GOT3 (cell line): Measurements from ENCODE around the gene SHF.

Experiments
- DNase-seq: peaks from one replicate; lab custom pipeline; 2025; ENCODE audit warnings: mixed read lengths; lab: John Stamatoyannopoulos, UW

Gene SHF

GRCh38 chr15:45199136-45199810, 11.5 kb upstream of the SHF start:
- DNase-seq = no peak

GRCh38 chr15:45198337-45199135, 10.8 kb upstream of the SHF start:
- DNase-seq = peak; percentile 84

GRCh38 chr15:45197512-45197911, 9.7 kb upstream of the SHF start:
- no peak for DNase-seq

DNA sequence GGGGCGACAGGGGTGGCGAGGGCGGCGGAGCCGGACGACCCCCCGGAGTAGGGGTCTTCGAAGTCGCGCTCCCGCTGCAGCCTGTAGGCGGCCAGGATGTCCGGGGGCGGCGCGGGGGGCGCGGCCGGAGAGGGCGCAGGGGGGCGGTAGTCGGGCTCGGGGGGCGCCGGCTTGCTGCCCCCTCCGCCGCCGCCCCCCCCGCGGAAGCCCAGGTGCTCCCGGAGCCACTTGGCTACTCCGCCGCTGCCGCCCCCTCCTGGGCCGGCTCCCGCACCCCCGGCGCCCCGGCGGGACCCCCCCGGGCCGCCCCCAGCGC, 230 bp downstream of the SHF start:
- no peak for DNase-seq

GRCh38 chr15:45186771-45187577, 792 bp downstream of the SHF start:
- DNase-seq = no peak

DNA sequence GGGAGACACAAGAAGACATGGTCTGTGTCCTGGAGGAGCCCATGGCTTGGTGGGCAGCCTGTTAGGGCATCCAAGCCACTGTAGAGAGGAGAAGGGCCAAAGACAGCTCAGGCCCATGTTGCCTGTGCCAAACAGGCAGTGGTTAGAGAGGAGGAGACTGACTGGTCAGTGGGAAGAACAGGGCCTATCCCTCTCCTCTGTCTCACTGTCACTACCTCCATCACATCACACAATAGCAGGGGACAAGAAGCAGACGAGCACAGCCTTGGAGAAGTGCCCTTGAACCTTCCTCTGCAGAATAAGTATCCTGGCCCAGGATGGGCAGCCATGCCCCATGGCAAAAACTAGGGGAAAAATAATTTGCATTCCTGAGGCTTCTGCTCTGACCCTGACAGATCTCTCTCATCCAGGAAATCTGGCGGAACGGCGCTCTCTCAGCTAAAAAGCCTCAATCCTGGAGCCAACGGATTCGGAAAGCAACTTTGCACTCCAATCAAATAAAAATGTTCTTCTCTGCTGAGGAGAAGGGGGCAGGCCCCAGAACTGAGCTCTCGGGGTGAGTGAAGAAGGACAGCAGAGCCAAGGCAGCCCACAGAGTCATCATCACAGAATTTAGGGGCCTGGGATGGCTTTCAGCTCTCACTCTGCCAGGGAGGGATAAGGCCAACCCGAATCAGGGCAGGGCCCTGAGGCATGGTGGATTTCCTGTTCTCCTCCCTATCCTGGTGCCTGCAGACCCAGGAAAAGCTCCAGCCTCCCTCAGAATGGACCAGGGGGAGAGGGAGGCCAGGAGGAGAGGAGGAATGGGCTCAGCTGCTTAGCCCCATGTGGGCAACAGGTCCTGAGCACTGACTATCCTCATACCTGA, 1.6 kb downstream of the SHF start:
- DNase-seq = no peak

- no peak for DNase-seq
Observed at GRCh38 chr15:45185069-45185779, 2.5 kb downstream of the SHF start.

GRCh38 chr15:45184562-45185041, 3.2 kb downstream of the SHF start:
- no peak for DNase-seq

DNA sequence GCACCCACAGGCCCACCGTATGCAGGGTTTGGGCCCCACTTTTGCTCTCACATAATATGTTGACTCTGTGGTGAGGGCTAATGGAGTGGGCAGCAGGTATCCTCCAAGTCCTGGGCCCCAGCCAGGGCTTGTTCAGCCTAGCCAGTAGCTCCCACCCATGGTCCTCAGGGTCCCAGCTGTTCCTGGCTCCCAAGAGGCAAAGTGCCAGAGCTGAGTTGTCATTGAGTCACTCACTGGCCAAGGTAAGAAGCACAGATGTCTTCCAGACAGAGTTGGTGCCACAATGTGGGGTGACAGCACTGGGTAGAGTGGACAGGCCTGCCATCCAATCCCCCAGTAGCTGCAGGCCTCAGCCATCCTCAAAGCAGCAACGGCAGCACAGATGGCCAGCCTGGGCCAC, 4.3 kb downstream of the SHF start:
- no peak for DNase-seq

DNA sequence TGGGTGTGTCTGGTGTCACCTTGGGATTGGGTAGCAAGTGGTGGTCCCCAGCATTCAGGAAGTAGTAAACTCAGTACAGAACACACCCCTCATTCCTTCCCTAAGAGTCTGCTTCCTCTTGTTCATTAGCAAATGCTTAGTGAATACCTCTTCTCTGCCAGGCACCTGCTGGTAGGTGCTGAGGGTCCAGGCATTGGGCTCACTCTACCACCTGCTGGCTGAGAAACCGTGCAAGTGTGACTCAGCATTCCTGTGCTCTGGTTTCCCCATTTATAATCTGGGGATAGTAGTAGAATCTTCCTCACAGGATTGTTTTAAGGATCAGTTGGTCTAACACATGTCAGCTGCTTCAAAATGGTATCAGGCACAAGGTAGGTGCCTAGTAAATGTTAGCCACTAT, 4.8 kb downstream of the SHF start:
- no peak for DNase-seq

- DNase-seq = no peak
Observed at GRCh38 chr15:45181491-45182285, 6.1 kb downstream of the SHF start.

DNA sequence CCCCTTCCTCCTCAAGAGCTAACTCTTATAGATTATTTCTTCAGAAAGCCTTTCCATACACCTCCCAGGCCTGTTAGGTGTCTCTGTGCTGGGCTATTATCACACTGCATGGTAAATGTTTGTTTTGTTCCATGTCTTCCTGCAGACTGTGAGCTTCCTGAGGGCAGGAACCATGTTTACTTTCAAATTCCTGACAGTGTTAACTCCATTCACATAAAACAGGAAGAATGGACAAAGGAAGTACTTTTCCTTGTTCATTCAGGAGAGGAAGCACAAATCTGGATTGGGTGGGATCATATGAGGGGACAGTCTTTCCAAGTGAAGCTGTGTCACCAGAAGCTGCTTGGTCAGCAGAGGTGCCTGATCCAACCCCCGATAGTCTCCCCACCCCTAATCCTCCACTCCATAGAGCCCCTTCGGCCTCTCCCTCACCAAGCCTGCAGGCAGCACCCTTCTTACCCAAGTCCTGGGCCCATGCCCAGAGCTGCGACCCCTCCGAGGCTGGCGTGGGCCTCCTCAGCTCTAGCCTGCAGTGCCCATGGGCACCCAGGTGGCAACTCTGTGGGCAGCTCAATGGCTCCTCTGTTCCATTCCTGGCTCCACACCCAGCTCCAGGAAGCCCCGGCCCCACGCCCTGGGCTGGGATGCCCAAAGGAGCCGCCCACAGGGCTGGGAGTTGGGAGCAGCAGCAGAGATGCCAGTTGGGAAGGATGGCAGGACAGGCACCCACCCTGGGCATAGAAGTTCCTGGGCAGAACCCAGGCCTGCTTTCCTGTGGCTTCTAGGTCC, 6.9 kb downstream of the SHF start:
- DNase-seq = no peak

GRCh38 chr15:45180201-45180600, 7.6 kb downstream of the SHF start:
- DNase-seq = no peak

DNA sequence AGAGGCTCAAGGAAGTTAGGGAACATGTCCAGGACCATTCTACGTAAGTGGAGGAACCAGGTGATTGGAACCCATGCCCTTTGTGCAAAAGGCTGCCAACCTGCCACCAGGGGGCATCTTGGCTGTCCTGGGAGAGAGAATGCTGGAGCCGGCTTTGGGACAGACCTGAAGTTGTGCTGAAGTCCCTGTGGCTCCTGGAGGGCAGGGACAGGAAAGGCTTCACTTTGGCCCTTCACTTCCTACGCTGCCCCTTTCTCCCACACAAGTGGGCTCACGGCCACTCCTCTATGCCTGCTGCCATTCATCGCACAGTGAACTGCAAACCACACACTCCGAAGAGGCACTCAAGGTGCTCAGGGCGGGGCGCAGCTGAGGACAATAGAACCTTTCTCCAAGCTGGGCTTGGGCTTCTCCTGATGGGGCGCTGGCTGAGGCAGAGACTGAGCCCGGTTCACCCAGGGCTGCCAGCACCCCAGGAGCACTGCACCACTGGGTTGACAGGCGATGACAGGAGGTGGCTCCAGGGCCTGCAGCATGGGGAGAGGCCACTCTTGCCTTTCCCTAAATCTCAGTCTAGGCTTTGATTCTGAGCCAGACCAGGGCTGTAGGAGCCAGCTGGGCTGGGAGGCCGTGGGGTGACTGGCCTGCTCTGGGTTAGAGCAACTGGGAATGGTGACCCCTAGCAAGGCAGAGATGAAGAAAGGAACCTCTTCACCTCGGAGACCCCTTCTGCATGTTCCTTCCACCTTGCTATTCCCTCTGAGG, 8.4 kb downstream of the SHF start:
- no peak for DNase-seq

- no peak for DNase-seq
Observed at GRCh38 chr15:45177285-45177684, 10.5 kb downstream of the SHF start.

DNA sequence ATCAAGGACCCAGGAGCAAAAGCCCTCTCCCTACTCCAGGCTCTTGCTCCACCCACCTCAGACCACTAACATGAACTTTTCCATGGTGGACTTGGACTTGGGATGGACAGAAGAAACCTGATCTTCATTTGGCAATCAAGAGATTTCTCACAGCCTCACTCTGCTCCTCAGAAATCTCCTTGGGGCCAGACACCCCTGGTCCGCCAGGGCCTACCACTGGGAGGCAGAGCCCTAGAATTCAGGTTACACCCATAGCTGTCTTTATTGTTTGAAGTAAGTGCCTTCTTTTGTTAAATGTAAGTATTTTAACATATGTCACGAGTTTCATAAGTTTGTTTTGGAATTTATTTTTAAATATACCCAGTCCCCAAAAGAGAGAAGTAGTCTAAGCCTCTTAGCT, 13.2 kb downstream of the SHF start:
- DNase-seq = no peak

GRCh38 chr15:45174069-45174468, 13.7 kb downstream of the SHF start:
- no peak for DNase-seq

- DNase-seq = no peak
Observed at GRCh38 chr15:45171912-45172311, 15.9 kb downstream of the SHF start.
